Stimulated activated CD8-positive, alpha-beta memory T cell treated with anti-CD3 and anti-CD28 coated beads, Interleukin-7, amount 100 ng/mL, for 4 hours (primary cell): ENCODE measurements around the gene ZNF780B.
A peak's percentile ranks its signal among the peaks of the same experiment; 100 is the strongest.
"Not testable (repeated sequence)": the region's sequence is repeated elsewhere in the genome, so short reads cannot be mapped to it uniquely, and the experiment has no call there.

Source experiments
- DNase-seq, 2 donors: peaks; one replicate each; pipeline ENCODE4 v3.0.0-alpha.2; 2020; ENCODE audit warnings: low read depth in 2 of 2

ZNF780B gene

DNA sequence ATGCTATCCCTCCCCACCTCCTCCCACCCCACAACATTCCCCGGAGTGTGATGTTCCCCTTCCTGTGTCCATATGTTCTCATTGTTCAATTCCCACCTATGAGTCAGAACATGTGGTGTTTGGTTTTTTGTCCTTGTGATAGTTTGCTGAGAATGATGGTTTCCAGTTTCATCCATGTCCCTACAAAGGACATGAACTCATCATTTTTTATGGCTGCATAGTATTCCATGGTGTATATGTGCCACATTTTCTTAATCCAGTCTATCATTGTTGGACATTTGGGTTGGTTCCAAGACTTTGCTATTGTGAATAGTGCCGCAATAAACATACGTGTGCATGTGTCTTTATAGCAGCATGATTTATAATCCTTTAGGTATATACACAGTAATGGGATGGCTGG, 18.0 kb downstream of the ZNF780B start:
- not testable (repeated sequence) for DNase-seq

DNA sequence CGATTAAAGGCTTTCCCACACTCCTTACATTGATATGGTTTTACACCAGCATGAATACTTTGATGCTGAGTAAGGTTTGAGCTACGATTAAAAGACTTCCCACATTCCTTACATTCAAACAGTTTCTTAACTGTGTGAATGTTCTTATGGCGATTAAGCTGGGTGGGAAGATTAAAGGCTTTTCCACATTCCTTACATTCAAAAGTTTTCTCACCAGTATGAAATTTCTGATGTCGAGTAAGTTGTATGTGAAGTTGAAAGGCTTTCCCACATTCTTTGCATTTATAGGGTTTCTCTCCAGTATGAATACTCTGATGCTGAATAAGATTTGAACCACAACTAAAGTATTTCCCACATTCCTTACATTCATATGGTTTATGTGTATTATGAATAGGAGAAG, 20.0 kb downstream of the ZNF780B start:
- no peak for DNase-seq

DNA sequence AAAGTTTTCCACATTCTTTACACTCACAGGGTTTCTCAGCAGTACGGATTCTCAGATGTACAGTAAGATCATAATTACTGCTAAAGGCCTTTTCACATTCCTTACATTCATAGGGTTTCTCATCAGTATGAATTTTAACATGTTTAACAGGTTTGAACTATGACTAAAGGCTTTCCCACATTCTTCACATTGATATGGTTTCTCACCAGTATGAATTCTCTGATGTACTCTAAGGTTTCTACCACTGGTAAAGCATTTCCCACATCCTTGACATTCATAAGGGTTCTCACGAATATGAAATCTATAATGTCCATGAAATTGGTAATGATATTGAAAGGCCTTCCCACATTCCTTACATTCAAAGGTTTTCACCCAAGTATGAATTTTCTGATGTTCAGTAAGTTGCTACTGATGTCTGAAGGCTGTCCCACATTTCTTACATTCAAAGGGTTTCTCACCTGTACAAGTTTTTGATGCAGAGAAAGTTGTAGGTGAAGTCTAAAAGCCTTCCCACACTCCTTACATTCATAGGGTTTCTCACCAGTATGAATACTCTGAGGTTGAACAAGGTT, 22.0 kb downstream of the ZNF780B start:
- no peak for DNase-seq

DNA sequence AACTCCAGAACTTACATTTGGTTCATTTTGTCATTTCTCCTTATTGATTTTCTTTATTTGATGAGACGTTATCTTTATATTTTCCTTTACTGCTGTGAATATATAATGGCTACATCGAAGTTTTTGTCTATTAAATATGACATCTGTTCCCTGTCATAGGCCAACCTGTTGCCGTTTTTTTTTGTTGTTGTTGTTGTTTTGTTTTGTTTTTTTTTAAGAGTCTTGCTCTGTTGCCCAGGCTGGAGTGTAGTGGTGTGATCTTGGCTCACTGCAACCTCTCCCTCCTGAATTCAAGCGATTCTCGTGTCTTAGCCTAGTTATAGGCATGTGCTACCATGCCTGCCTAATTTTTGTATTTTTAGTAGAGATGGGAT, 29.4 kb downstream of the ZNF780B start:
- no peak for DNase-seq

DNA sequence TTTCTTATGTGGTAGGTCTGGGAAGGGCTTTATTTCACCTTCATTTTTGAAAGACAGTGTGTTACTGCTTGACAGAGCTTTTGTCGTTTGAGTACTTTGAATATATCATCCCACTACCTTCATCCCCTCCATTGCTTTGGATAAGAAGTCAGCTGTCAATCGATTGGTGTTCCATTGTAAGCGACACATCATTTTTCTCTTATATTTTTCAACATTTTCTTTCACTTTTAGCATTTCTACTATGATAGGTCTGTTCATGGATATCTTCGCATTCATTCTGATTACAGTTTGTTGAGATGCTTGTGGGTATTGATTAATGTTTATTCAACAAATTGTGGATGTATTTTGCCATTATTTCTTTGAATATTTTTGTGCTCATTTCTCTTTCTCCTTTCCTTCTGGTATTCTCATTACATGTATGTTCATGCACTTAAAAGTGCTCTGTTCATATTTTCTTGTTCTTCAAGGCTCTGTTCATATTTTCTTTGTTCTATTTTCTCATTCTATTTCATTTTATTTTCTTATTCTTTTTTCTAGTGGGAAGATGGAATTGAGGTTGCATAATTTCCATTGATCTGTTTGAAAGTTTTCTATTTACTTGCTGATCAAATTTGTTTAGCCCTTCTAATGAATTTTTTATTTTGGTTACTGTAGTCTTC, 30.0 kb downstream of the ZNF780B start:
- no peak for DNase-seq

DNA sequence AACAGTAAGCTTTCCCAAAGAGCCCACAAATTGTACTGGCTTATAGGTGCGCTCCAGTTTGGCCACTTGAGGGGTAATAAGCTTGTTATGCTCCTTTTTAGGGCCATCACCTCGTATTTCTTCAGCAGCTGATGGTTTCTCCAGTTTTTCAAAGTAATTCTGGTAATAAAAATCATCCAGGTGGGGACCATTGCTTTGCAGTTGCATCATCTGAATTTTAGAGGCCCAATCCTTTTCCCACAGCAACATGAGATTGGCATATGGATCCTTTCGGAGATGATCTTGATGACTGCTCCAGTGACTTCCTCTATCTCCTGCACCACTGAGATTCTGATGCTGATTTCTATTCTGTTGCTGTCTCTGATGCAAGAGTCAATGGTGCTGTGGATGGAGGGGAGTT, 32.1 kb downstream of the ZNF780B start:
- no peak for DNase-seq

DNA sequence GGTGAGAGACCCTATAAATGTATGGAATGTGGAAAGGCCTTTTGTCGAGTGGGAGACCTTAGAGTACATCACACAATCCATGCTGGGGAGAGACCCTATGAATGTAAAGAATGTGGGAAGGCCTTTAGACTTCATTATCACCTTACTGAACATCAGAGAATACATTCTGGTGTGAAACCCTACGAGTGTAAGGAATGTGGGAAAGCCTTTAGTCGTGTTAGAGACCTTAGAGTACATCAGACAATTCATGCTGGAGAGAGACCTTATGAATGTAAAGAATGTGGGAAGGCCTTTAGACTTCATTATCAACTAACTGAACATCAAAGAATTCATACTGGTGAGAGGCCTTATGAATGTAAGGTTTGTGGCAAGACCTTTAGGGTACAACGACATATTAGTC, 42.0 kb downstream of the ZNF780B start:
- DNase-seq, result no peak

DNA sequence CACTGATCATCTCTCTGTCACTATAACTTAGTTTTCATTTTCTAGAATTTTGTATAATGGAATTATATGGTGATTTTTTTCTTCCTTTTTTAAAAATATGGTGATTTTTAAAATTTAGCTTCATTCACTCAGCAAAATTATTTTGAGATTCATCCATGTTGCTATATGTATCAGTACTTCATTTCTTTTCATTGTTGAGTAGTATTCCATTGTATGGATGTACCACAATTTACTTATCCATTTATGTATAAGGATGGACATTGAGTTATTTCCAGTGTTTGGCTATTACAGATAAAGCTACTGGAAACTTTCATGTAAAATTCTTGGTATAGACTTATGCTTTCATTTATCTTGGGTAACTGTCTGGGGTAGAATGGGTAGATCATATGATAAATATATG, 46.4 kb downstream of the ZNF780B start:
- no peak for DNase-seq

DNA sequence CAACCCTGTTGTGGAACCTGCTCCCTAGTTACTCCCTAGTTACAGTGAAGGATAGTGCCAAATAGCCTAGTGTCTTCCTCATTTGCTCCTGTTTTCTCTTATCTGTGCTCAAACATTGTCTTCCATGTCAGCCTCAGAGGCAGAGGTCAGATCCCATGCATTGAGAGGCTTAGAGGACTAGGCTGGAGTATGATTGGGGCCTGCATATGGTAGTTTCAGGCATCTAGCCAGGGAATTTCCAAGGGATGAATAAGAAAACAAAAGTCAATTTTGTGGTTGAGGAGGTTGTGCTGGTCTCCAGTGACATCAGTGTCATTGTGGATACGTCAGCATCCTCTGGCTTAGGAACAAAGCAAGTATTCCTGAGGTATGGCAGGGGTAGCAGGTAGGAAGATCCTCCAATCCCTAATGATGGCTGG, 49.7 kb downstream of the ZNF780B start:
- no peak for DNase-seq

DNA sequence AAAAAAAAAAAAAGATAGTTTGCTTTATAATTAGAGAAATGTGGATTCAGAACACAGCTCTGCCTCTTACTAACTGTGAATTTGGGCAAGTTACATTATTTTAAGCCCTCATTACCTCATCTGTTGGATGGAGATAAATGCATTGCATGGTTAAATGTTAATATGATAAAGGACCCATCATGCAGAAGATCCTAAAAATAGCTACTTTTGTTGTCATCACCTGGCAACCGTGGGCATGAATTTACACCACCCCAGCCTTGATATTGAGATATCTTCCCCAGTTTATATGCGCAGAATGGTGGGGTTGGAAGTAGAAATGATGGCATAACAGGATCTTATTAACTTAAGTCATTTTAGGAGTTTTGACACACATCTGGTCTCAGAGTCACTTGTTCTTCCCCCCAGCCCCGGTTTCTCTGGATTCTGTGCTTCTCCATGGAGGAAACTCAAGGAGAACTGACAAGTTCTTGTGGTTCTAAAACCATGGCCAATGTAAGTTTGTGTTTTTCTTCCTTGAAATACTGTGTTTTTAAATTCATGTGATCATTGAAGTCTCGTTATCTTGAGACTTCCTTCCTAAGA, 50.2 kb downstream of the ZNF780B start:
- no peak for DNase-seq

DNA sequence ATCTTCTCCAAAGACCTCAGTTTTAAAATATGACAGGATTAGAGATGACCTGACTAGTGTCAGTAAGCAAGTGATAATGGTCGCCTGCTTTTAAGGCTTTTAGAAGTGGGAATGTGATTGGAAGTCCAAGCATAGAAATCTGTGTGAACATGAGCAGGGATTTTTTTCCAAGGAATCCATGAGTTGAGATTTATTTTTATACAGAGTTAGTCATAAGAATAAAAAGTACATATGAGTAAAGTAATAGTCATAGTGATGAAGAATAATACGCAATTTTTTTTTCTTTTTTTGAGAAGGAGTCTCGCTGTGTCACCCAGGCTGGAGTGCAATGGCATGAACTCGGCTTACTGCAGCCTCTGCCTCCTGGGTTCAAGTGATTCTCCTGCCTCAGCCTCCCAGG, 57.5 kb downstream of the ZNF780B start:
- DNase-seq, result no peak

DNA sequence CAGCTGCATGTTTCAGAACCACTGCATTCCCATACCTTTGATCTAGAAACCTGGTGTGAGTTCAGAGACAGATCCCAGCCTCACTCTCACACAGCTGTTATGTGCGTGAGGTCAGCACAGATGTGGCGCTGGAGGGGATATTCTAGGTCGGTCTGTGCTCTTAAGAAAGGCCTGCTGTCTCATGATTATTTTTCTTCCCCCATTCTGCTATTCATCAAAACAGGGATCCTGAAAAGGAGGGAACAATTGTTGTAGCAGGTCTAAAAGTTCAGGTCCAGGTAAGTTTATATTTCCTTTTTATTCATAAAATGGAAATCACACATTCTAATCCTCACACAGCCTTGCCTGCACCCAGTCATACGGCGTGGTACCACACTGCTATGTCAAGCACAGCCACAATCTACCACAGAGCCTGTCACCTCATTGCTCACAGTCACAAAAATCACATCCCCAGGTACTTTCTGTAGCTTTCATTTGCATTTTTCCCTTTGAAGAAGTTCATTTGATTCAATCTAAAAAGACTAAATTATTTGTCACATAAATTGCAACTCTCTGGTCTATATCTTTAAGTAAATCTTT, 58.3 kb downstream of the ZNF780B start:
- DNase-seq, result no peak

DNA sequence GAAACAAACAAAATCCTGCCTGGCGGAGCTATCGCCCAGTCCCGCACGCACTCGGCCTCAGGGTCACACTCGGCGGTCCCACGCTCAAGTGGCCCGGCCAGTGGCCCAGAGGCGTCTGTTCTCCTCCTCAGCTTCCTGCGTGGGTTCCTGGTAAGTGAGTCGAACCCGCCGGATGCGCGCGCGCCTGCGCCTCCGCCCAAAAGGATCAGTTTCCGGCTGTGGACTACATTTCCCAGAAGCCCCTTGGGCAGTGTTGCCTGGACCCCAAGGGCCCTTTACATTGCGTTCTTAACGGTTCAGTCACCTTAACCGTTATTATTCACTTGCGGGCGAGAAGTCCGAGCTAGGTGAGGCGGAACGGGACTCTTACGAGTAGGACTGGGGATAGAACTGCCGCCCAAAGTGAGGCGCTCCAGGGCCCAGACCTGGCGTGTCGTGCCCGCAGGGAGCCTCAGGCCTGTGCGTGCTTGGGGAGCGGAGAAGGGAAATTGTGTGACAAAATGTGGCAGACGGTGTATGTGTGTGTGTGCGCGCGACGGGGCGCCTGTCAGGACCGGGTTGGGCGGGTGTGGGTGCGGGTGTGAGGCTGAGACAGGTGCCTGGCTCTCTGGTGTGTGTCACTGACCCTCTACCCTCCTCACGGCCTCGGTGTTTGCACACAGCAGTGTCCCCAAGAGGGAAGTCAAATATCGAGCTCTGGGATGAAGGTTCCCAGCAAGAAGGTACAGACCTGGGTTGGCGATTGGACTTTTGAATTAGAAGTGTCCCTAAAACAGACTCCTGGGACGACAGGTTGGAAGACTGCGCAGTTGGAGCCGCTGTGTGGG, 59.0 kb downstream of the ZNF780B start, which contains the start of gene ZNF546:
TSS of gene ZNF546 (plus strand) at position 250 of the 827 bp plus-strand sequence. CDS start 1,267 bp downstream, outside the sequence.
- peak; percentile 88 to 89 for DNase-seq

DNA sequence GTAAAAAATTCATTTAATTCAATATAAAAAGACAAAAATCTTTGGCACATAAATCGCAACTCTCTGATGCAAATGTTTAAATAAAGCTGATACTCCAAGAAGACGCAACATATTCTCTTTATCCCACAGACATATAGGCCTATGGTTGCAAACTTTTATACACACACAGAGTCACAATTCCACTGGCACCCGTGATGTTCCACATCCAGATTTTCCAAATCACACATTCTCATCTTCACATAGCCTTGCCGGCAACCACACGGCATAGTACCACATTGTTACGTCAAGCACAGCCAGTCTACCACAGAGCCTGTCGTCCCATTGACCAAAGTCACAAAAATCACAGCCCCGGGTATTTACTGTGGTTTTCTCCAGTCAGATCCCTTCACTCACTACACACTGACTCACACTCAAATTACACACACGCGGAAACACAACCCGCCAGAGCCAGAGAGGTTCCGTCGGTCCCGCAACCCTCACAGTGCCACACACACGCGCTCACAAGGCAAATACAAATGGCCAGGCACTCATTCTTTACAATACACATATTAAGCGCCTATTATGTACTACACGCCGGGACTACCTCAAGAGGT, 59.7 kb downstream of the ZNF780B start:
- peak; percentile 28 to 34 for DNase-seq

DNA sequence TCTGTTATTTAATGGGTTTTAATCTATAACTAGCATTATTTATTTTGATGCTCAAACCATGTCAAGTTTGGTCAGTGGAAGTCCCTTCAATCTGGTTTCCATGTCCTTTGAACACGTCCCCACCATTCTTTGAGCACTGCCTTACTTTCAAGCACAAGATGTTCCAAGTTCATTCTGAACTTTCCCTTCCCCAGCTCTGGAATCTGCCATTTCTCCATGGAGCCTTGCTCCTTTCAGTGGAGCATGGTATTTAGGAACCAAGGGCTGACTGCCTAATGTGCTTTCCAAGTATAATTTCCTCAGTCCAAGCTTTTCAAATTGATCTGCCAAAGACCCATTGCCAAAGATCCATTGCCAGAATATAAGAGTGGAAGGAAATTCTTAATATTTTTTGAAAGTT, 60.2 kb downstream of the ZNF780B start:
- no peak for DNase-seq

DNA sequence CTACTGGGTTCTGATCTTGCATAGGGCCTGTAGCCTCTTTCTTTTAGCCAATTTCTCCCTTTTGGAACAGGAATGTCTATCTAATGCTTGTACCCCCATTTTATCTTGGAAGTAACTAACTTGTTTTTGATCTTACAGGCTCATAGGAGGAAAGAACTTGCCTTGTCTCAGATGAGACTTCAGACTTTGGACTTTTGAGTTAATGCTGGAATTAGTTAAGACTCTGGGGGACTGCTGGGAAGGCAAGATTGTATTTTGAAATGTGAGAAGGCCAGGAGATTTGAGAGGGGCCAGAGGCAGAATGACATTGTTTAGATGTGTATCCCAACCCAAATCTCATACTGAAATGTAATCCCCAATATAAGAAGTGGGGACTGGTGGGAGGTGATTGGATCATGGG, 61.7 kb downstream of the ZNF780B start:
- DNase-seq, result no peak

DNA sequence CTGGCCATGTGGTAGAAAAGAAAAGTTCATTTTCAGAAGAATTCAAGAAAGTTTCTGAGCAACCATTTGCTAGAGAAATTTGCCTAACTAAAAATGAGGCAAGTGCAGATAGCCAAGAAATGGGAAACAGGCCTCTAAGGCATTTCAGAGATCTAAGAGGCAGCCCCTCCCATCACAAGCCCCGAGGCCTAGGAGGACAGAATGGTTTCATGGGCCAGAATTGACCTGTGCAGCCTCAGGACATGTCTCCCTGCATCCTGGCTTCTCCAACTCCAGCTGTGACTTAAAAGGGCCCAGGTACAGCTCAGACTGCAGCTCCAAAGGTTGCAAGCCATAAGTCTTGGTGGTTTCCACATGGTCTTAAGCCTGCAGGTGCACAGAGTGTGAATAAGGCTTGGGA, 62.4 kb downstream of the ZNF780B start:
- DNase-seq, result no peak

DNA sequence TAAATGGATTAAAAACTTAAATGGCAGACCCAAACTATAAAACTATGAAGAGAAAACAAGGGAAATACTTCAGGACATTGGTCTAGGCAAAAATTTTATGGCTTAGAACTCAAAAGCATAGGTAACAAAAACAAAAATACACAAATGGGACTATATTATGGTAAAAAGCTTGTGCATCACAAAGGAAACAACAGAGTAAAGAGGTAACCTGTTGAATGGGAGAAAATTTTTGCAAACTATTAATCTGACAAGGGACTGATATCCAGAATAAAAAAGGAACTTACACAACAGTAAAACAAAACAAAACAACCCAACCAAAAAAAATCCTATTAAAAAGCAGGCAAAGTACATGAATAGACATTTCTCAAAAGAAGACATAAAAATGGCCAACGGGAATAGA, 68.4 kb downstream of the ZNF780B start:
- no peak for DNase-seq

DNA sequence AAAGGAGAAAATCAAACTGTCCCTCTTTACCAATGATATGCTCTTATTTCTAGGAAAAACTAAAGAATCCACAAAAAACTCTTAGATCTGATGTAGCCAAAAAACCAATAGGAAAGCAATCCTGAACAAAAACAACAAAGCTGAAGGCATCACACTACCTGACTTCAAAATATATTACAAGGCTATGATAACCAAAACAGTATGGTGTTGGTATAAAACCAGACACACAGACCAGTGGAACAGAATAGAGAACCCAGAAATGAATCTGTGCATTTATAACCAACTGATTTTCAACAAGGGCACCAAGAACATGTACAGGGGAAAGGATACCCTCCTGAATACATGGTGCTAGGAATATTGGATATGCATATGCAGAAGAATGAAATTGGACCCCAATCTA, 68.9 kb downstream of the ZNF780B start:
- no peak for DNase-seq

DNA sequence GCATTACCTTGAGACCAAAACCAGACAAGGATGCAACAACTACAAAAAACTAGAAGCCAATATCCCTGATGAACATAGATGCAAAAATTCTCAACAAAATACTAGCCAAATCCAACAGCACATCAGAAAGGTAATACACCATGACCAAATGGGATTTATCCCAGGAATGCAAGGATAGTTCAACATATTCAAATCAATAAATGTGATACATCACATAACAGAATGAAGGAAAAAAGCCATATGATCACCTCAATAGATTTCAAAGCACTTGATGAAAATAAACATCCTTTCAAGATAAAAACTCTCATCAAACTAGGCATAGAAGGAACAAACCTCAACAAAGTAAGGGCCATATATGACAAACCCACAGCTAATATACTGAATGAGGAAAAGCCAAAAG, 69.4 kb downstream of the ZNF780B start:
- no peak for DNase-seq

DNA sequence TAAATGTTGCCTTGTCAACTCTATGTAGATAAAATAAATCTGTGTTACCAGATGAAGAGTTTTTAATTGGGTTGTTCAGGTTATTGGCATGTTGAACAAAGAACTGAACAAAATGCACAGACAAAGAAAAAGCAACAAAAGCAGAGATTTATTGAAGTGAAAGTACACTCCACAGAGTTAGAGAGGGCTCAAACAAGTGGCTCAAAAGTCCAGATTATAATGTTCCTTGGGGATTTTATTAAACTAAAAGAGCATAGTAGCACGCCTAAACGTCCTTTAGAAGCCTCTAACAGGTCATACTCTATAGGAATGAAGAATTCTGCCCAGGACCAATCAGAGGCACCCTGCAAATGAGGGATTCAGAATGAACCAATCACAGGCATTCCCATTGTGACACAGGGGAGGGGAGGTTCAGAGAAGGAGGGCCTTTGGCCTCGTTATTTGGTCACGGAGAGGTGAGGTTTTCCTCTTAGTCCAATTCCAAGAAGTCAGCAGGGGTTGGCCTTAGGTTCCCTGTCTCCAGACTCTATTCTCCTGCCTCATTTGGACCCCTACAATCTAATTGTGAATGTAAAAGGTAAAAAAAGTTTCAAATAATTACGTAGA, 72.2 kb downstream of the ZNF780B start:
- DNase-seq, result no peak
